ENCODE data around the gene MYRF.

MYRF gene

GRCh38 chr11:61752925-61753521 is 587 bp downstream of the MYRF start:
- TF ChIP-seq EZH2phosphoT487 (IDR thresholded peaks at IDR 0.05; ENCODE audit: borderline replicate concordance, low read length) (no peak), CTCF (IDR thresholded peaks at IDR 0.05; ENCODE audit: low read depth, low read length, poor library complexity, severe bottlenecking) (no peak)
- no peak overlapping the region for H3K27ac ChIP-seq (ENCODE audit: low read depth, low read length)
- peaks cover 39% of the 10 kb centered on the region for H3K27me3 ChIP-seq (ENCODE audit: control insufficient read depth, low read length)
- H3K9me2 ChIP-seq (replicated peaks; ENCODE audit: control insufficient read depth, low read length): no peaks in the 10 kb centered on the region
- H3F3A ChIP-seq (ENCODE audit: control insufficient read depth, insufficient read depth): no peaks in the 10 kb centered on the region
- no peaks in the 10 kb centered on the region for H3K9me3 ChIP-seq (ENCODE audit: control insufficient read depth, insufficient read depth, low read length)
- no peaks in the 10 kb centered on the region for H3K36me3 ChIP-seq (ENCODE audit: control insufficient read depth, low read length)
- H3K4me3 ChIP-seq (ENCODE audit: low read length): no peak overlapping the region
- no peaks in the 10 kb centered on the region for H4K20me1 ChIP-seq (ENCODE audit: control insufficient read depth, insufficient read depth, low read depth, low read length)
- no peaks in the 10 kb centered on the region for H3K79me2 ChIP-seq (ENCODE audit: control insufficient read depth, low read length)
- H3K4me1 ChIP-seq (ENCODE audit: control insufficient read depth, low read length): no peaks in the 10 kb centered on the region
- H3K4me2 ChIP-seq (ENCODE audit: low read length): no peak overlapping the region

GRCh38 chr11:61753672-61754071 is 1.2 kb downstream of the MYRF start:
- Histone ChIP-seq H4K20me1 (ENCODE audit: control insufficient read depth, insufficient read depth, low read depth, low read length) (no peaks in the 10 kb centered on the region), H3K9me3 (ENCODE audit: control insufficient read depth, insufficient read depth, low read length) (no peaks in the 10 kb centered on the region), H3K4me2 (ENCODE audit: low read length) (no peak overlapping the region), H3K4me3 (ENCODE audit: low read length) (no peak overlapping the region), H3K27ac (ENCODE audit: low read depth, low read length) (no peak overlapping the region), H3F3A (ENCODE audit: control insufficient read depth, insufficient read depth) (no peaks in the 10 kb centered on the region), H3K79me2 (ENCODE audit: control insufficient read depth, low read length) (no peaks in the 10 kb centered on the region), H3K36me3 (ENCODE audit: control insufficient read depth, low read length) (no peaks in the 10 kb centered on the region), H3K27me3 (ENCODE audit: control insufficient read depth, low read length) (peaks cover 38% of the 10 kb centered on the region), H3K9me2 (replicated peaks; ENCODE audit: control insufficient read depth, low read length) (no peaks in the 10 kb centered on the region), H3K4me1 (ENCODE audit: control insufficient read depth, low read length) (no peaks in the 10 kb centered on the region)
- TF ChIP-seq EZH2phosphoT487 (IDR thresholded peaks at IDR 0.05; ENCODE audit: borderline replicate concordance, low read length): no peak
- TF ChIP-seq CTCF (IDR thresholded peaks at IDR 0.05; ENCODE audit: low read depth, low read length, poor library complexity, severe bottlenecking): no peak

- no peaks in the 10 kb centered on the region for H3K36me3 ChIP-seq (ENCODE audit: control insufficient read depth, low read length)
- H3K4me3 ChIP-seq (ENCODE audit: low read length): no peak overlapping the region
- no peaks in the 10 kb centered on the region for H3K4me1 ChIP-seq (ENCODE audit: control insufficient read depth, low read length)
- H3K9me2 ChIP-seq (replicated peaks; ENCODE audit: control insufficient read depth, low read length): no peaks in the 10 kb centered on the region
- H3K27ac ChIP-seq (ENCODE audit: low read depth, low read length): no peak overlapping the region
- no peaks in the 10 kb centered on the region for H3K9me3 ChIP-seq (ENCODE audit: control insufficient read depth, insufficient read depth, low read length)
- H3K4me2 ChIP-seq (ENCODE audit: low read length): no peak overlapping the region
- no peaks in the 10 kb centered on the region for H4K20me1 ChIP-seq (ENCODE audit: control insufficient read depth, insufficient read depth, low read depth, low read length)
- TF ChIP-seq EZH2phosphoT487 (IDR thresholded peaks at IDR 0.05; ENCODE audit: borderline replicate concordance, low read length) (no peak), CTCF (IDR thresholded peaks at IDR 0.05; ENCODE audit: low read depth, low read length, poor library complexity, severe bottlenecking) (no peak)
- peaks cover 31% of the 10 kb centered on the region for H3K27me3 ChIP-seq (ENCODE audit: control insufficient read depth, low read length)
- no peaks in the 10 kb centered on the region for H3F3A ChIP-seq (ENCODE audit: control insufficient read depth, insufficient read depth)
- H3K79me2 ChIP-seq (ENCODE audit: control insufficient read depth, low read length): no peaks in the 10 kb centered on the region
Measured at GRCh38 chr11:61754534-61755482, 2.4 kb downstream of the MYRF start.
